Measurements from ENCODE around the gene MSI2.
"Not testable (repeated sequence)": the region's sequence is repeated elsewhere in the genome, so short reads cannot be mapped to it uniquely, and the experiment has no call there.

Gene MSI2

GRCh38 chr17:57619061-57619937 lies 363.0 kb downstream of the MSI2 start:
- DNase-seq (ENCODE audit: low read depth in 2 of 2): no peak

GRCh38 chr17:57620576-57620975 lies 364.3 kb downstream of the MSI2 start:
- no peak for DNase-seq (ENCODE audit: low read depth in 2 of 2)

GRCh38 chr17:57621791-57622190 lies 365.5 kb downstream of the MSI2 start:
- DNase-seq (ENCODE audit: low read depth in 2 of 2): not testable (repeated sequence)

GRCh38 chr17:57622306-57622682 lies 366.0 kb downstream of the MSI2 start:
- no peak for DNase-seq (ENCODE audit: low read depth in 2 of 2)

GRCh38 chr17:57622683-57623433 lies 366.5 kb downstream of the MSI2 start:
- no peak for DNase-seq (ENCODE audit: low read depth in 2 of 2)

GRCh38 chr17:57623620-57624019 lies 367.3 kb downstream of the MSI2 start:
- no peak for DNase-seq (ENCODE audit: low read depth in 2 of 2)

- DNase-seq (ENCODE audit: low read depth in 2 of 2): no peak
Measured at GRCh38 chr17:57624386-57624785, 368.1 kb downstream of the MSI2 start.

GRCh38 chr17:57625511-57625910 lies 369.2 kb downstream of the MSI2 start:
- DNase-seq (ENCODE audit: low read depth in 2 of 2): no peak

- DNase-seq (ENCODE audit: low read depth in 2 of 2): no peak
Measured at GRCh38 chr17:57625957-57626356, 369.6 kb downstream of the MSI2 start.

- DNase-seq (ENCODE audit: low read depth in 2 of 2): no peak
Measured at GRCh38 chr17:57626520-57627210, 370.3 kb downstream of the MSI2 start.

- no peak for DNase-seq (ENCODE audit: low read depth in 2 of 2)
Measured at GRCh38 chr17:57627591-57627990, 371.3 kb downstream of the MSI2 start.

- no peak for DNase-seq (ENCODE audit: low read depth in 2 of 2)
Measured at GRCh38 chr17:57628421-57628820, 372.1 kb downstream of the MSI2 start.

GRCh38 chr17:57629470-57629869 lies 373.1 kb downstream of the MSI2 start:
- DNase-seq (ENCODE audit: low read depth in 2 of 2): no peak

- no peak for DNase-seq (ENCODE audit: low read depth in 2 of 2)
Measured at GRCh38 chr17:57629886-57630285, 373.6 kb downstream of the MSI2 start.

- no peak for DNase-seq (ENCODE audit: low read depth in 2 of 2)
Measured at GRCh38 chr17:57630736-57631135, 374.4 kb downstream of the MSI2 start.

- DNase-seq (ENCODE audit: low read depth in 2 of 2): no peak
Measured at GRCh38 chr17:57631871-57632270, 375.5 kb downstream of the MSI2 start.

- DNase-seq (ENCODE audit: low read depth in 2 of 2): no peak
Measured at GRCh38 chr17:57632294-57632693, 376.0 kb downstream of the MSI2 start.

GRCh38 chr17:57633236-57633635 lies 376.9 kb downstream of the MSI2 start:
- no peak for DNase-seq (ENCODE audit: low read depth in 2 of 2)

GRCh38 chr17:57634713-57635465 lies 378.6 kb downstream of the MSI2 start:
- no peak for DNase-seq (ENCODE audit: low read depth in 2 of 2)

- no peak for DNase-seq (ENCODE audit: low read depth in 2 of 2)
Measured at GRCh38 chr17:57636274-57636673, 380.0 kb downstream of the MSI2 start.

GRCh38 chr17:57636985-57637665 lies 380.8 kb downstream of the MSI2 start:
- DNase-seq (ENCODE audit: low read depth in 2 of 2): no peak

Measured in stimulated activated CD8-positive, alpha-beta memory T cell treated with anti-CD3 and anti-CD28 coated beads, Interleukin-15, amount 100 ng/mL, for 4 hours (primary cell).